IgD-negative memory B cell (primary cell): ENCODE results near the gene SIPA1L3. TPM values are rescaled to one million over a fixed set of nuclear protein-coding genes. Genes with fewer than 3 reads are reported as not detected.
"Not testable (repeated sequence)": the region's sequence is repeated elsewhere in the genome, so short reads cannot be mapped to it uniquely, and the experiment has no call there.

Experiments
- H3K27ac Mint-ChIP-seq, 3 donors: one replicate each; pipeline ENCODE4 v1.8.0; 2020 to 2022; ENCODE audit warnings: mild to moderate bottlenecking in 3 of 3, mixed read lengths in 3 of 3, moderate library complexity in 1 of 3
- H3K27me3 Mint-ChIP-seq: one replicate; pipeline ENCODE4 v1.8.0; 2021; ENCODE audit warnings: mixed read lengths
- H3K36me3 Mint-ChIP-seq: one replicate; pipeline ENCODE4 v1.8.0; 2020; ENCODE audit warnings: mild to moderate bottlenecking, mixed read lengths
- H3K4me1 Mint-ChIP-seq, 3 donors: one replicate each; pipeline ENCODE4 v1.8.0; 2020 to 2022; ENCODE audit warnings: mixed read lengths in 3 of 3, mild to moderate bottlenecking in 1 of 3
- H3K4me3 Mint-ChIP-seq, 4 donors: one replicate each; pipeline ENCODE4 v1.8.0; 2020 to 2022; ENCODE audit warnings: mild to moderate bottlenecking in 4 of 4, mixed read lengths in 4 of 4, moderate library complexity in 3 of 4
- H3K9me3 Mint-ChIP-seq, 3 donors: one replicate each; pipeline ENCODE4 v1.8.0; 2020 to 2021; ENCODE audit warnings: mixed read lengths in 3 of 3, mild to moderate bottlenecking in 1 of 3
- polyA plus RNA-seq: library from polyadenylated mRNA; unstranded; fragments of 300-500 nt; fragmentation: Illumina TruSeq; gene quantifications from one replicate; pipeline ENCODE4 v1.2.3, GENCODE V29; 2021

The SIPA1L3 gene
- polyA plus RNA-seq, 1 donor from 2014 or later = 13.6 TPM

DNA sequence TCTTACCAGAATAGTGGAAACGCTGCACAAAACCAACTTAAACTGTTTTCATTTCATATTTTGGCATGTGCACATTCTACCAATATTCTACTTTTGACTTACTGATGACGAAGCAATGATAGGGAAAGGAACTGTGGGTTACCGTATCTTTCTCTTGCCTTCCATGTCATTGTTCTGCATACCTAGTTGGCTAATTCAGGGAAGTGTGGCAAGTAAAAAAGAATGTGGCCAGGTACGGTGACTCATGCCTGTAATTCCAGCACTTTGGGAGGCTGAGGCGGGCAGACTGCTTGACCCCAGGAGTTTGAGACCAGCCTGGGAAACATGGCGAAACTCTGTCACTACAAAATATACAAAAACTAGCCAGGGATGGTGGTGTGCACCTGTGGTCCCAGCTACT lies 108.2 kb downstream of the SIPA1L3 start:
- Mint-ChIP-seq H3K27me3 (no peaks in the 10 kb centered on the region), H3K9me3 (no peaks in the 10 kb centered on the region), H3K4me3 (no peak overlapping the region), H3K4me1 (peaks cover 12 to 28% (median 19%) of the 10 kb centered on the region in 3 donors), H3K27ac (peak overlapping the region in 1 of 3 donors; percentile 67), H3K36me3 (peaks cover 8% of the 10 kb centered on the region)

GRCh38 chr19:38015761-38016160 lies 108.8 kb downstream of the SIPA1L3 start:
- peak overlapping the region; percentile 25 to 80 (median 54) for H3K27ac Mint-ChIP-seq

GRCh38 chr19:38017401-38018151 lies 110.6 kb downstream of the SIPA1L3 start:
- Mint-ChIP-seq H3K4me3 (no peak overlapping the region), H3K4me1 (peaks cover 12 to 28% (median 25%) of the 10 kb centered on the region in 3 donors), H3K27me3 (no peaks in the 10 kb centered on the region), H3K9me3 (no peaks in the 10 kb centered on the region), H3K36me3 (peaks cover 2% of the 10 kb centered on the region), H3K27ac (peak overlapping the region in 1 of 3 donors; percentile 51)

More at GRCh38 chr19:38015761-38016160, 108.8 kb downstream of the SIPA1L3 start:
- H3K36me3 Mint-ChIP-seq = peaks cover 8% of the 10 kb centered on the region
- H3K4me1 Mint-ChIP-seq = peaks cover 13 to 28% (median 19%) of the 10 kb centered on the region in 3 donors
- no peaks in the 10 kb centered on the region for H3K9me3 Mint-ChIP-seq
- no peak overlapping the region for H3K4me3 Mint-ChIP-seq
- no peaks in the 10 kb centered on the region for H3K27me3 Mint-ChIP-seq

DNA sequence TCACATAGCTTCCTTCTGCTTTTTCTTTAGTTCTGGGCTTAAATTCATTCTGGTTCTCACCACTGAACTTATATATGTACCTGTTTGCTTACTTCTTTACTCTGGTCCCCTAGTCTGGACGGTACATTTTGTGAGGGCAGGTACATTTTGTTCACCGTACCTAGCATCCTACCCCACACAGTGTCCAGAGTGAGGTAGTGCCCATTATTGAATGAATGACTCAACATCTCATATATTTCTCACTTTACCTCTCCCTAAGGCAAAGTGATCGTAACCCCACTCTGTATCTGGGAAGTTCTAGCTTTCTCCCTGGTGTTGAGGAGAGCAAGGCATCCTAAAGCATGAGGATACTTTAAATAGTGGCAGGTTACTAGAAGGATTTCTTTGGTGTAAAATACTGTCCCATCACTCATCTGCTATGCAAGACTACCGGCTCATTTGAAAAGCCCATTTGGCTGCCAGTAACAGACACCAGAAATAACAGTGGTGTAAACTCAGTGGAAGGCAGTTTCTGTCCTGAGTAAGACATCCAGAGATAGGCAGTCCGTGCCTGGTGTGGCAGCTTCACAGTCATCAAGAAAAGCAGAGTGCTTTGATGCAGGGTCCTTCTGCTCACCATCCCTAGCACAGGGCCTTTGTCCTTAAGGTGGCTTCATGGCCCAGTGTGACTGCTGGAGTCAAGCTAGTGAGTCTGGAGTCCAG lies 111.8 kb downstream of the SIPA1L3 start:
- peaks cover 15 to 37% (median 28%) of the 10 kb centered on the region in 3 donors for H3K4me1 Mint-ChIP-seq
- no peaks in the 10 kb centered on the region for H3K27me3 Mint-ChIP-seq
- peak overlapping the region in 2 of 3 donors; percentile 25 to 87 for H3K27ac Mint-ChIP-seq
- no peaks in the 10 kb centered on the region for H3K9me3 Mint-ChIP-seq
- H3K36me3 Mint-ChIP-seq = peaks cover 2% of the 10 kb centered on the region
- H3K4me3 Mint-ChIP-seq = no peak overlapping the region

DNA sequence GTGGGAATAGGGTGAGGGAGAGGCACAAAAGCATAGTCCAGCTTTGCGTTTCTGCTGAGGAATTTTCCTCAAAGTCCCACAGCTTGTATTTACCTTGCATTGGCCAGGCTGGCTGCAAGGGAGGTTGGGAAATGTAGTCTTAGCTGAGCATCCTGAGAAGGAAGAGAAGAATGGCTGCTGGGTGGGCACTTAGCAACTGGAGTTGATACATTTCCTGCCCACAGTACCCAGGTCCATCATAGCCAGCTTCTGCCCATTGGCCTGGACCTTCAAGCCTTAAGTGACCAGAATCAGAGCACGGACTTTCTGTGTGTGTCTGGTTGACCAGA lies 112.4 kb downstream of the SIPA1L3 start:
- no peaks in the 10 kb centered on the region for H3K9me3 Mint-ChIP-seq
- H3K4me1 Mint-ChIP-seq = peaks cover 18 to 34% (median 33%) of the 10 kb centered on the region in 3 donors
- H3K4me3 Mint-ChIP-seq = no peak overlapping the region
- peaks cover 4% of the 10 kb centered on the region for H3K36me3 Mint-ChIP-seq
- H3K27ac Mint-ChIP-seq = peak overlapping the region in 1 of 3 donors; percentile 87
- H3K27me3 Mint-ChIP-seq = no peaks in the 10 kb centered on the region

DNA sequence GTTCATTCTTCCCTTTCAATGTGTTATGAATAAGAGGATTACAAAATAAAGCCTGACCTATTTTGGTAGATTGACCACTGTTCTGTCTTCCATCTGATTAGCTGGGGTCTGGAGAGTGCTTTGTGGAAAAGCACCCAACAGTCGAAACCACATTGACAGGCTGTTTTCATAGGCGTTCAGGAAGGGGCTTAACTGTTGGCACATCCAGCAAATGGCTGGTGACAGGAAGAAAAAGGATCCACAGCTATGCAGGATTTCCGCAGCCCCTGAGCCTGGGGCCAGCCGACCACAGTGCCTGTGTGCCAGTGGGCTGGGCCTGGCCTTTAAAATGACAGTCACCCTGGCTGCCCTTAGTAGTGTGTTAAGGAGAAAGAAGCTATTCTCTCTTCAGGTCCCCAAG lies 113.3 kb downstream of the SIPA1L3 start:
- Mint-ChIP-seq H3K36me3 (peaks cover 6% of the 10 kb centered on the region), H3K9me3 (no peaks in the 10 kb centered on the region), H3K27me3 (no peaks in the 10 kb centered on the region), H3K4me1 (peaks cover 24 to 39% (median 33%) of the 10 kb centered on the region in 3 donors), H3K27ac (peak overlapping the region in 1 of 3 donors; percentile 73), H3K4me3 (no peak overlapping the region)

DNA sequence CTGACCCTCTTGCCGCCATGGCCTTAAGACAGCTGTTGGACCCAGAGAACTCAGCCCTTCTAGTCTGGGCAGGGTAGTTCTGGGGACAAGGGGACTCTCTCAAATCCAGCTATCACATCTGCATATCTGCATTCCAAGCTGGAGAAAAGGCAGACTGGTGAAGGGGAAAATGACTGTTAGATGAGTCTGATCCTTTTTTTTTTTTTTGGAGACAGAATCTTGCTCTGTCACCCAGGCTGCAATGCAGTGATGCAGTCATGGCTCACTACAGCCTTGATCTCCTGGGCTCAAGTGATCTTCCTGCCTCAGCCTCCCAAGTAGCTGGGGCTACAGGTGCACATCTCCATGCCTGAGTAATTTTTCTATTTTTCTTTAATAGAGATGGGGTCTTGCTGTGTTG lies 114.3 kb downstream of the SIPA1L3 start:
- no peaks in the 10 kb centered on the region for H3K27me3 Mint-ChIP-seq
- peaks cover 6% of the 10 kb centered on the region for H3K36me3 Mint-ChIP-seq
- H3K27ac Mint-ChIP-seq = no peak overlapping the region
- no peaks in the 10 kb centered on the region for H3K9me3 Mint-ChIP-seq
- peaks cover 26 to 39% (median 33%) of the 10 kb centered on the region in 3 donors for H3K4me1 Mint-ChIP-seq
- H3K4me3 Mint-ChIP-seq = no peak overlapping the region

- peak overlapping the region in 2 of 3 donors; percentile 52 to 83 for H3K27ac Mint-ChIP-seq
- peaks cover 6% of the 10 kb centered on the region for H3K36me3 Mint-ChIP-seq
- H3K4me1 Mint-ChIP-seq = peaks cover 30 to 45% (median 35%) of the 10 kb centered on the region in 3 donors
- H3K27me3 Mint-ChIP-seq = no peaks in the 10 kb centered on the region
- no peaks in the 10 kb centered on the region for H3K9me3 Mint-ChIP-seq
- peak overlapping the region in 1 of 4 donors; percentile 52 for H3K4me3 Mint-ChIP-seq
These were observed 116.0 kb downstream of the SIPA1L3 start for GRCh38 chr19:38022791-38023670.

GRCh38 chr19:38023671-38024541 lies 116.9 kb downstream of the SIPA1L3 start:
- Mint-ChIP-seq H3K4me1 (peaks cover 32 to 42% (median 35%) of the 10 kb centered on the region in 3 donors), H3K9me3 (no peaks in the 10 kb centered on the region), H3K4me3 (peak overlapping the region in 1 of 4 donors; percentile 49), H3K36me3 (peaks cover 10% of the 10 kb centered on the region), H3K27ac (peak overlapping the region; percentile 52 to 83 (median 78)), H3K27me3 (no peaks in the 10 kb centered on the region)

DNA sequence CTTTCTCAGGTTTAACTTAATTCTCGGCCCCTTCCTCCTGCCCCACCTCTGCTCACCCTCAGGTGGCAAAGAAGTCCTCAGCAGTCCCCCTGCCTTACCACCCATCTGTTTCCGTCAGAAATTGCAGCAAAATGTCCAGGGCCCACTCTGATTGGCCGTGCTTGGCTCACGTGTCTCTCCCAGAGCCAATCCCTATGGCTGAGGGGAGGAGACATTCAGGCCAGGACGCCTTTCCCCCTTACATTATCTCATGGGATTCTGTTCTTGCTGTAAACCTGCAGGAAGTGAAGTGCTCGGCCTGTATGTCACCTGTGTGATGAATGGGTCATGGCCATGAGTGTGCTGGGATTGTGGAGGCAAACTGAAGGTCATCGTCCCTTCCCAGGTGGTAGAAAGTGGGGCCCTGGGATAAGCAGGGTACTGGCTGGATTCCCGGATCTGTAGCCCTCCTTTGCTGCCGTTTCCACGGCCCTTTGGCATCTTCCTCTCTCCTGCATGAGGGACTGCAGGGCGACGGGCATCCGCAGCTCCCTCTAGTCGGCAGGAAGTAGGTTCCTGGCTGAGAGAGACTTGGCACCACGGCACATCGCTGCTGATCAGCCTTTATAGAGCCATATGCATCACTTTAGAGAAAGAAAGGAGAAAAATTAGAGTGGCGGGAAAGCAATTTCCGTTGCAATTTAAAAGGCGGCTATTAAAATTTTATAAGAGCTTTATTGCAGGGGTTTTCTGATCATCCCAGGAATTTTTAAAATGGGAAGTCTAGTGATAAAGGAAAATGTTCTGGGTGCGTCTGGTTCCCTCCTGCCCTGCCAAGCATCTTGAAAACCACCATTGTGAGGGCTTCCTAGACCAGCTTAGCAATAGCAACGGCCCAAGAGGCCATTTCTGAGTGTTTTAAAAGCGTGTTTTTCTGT lies 118.2 kb downstream of the SIPA1L3 start:
- H3K9me3 Mint-ChIP-seq = no peaks in the 10 kb centered on the region
- no peak overlapping the region for H3K4me3 Mint-ChIP-seq
- H3K27me3 Mint-ChIP-seq = no peaks in the 10 kb centered on the region
- H3K4me1 Mint-ChIP-seq = peaks cover 32 to 42% (median 33%) of the 10 kb centered on the region in 3 donors
- H3K27ac Mint-ChIP-seq = peak overlapping the region; percentile 45 to 89 (median 84)
- H3K36me3 Mint-ChIP-seq = peaks cover 10% of the 10 kb centered on the region

DNA sequence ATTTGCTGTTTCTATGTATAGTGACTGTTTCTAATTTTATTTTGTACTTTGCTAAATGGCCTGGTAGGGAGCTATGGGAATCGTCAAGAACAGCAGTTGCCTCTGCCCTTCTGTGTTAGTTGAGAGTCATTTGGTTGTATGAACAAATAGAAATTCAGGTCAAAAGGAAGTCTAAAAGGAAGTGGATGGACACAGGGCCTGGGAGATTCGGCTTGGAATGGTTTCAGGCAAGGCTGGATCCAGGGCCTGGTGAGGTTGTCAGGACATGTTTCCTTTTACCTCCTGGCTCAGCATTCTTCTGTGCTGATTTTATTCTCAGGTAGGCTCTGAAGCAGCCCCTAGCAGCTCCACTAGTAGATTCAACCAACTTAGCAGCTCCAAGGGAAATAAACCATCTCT lies 118.9 kb downstream of the SIPA1L3 start:
- Mint-ChIP-seq H3K27me3 (no peaks in the 10 kb centered on the region), H3K4me3 (no peak overlapping the region), H3K9me3 (peaks cover 0 to 2% (median under 1%) of the 10 kb centered on the region in 3 donors), H3K27ac (no peak overlapping the region), H3K4me1 (peaks cover 33 to 46% (median 33%) of the 10 kb centered on the region in 3 donors), H3K36me3 (peaks cover 13% of the 10 kb centered on the region)

GRCh38 chr19:38028913-38029510 lies 122.0 kb downstream of the SIPA1L3 start:
- peaks cover 0 to 6% (median 2%) of the 10 kb centered on the region in 3 donors for H3K9me3 Mint-ChIP-seq
- H3K4me3 Mint-ChIP-seq = no peak overlapping the region
- H3K4me1 Mint-ChIP-seq = peaks cover 37 to 46% (median 43%) of the 10 kb centered on the region in 3 donors
- H3K27me3 Mint-ChIP-seq = no peaks in the 10 kb centered on the region
- H3K36me3 Mint-ChIP-seq = peaks cover 16% of the 10 kb centered on the region
- H3K27ac Mint-ChIP-seq = peak overlapping the region in 1 of 3 donors; percentile 53

GRCh38 chr19:38030001-38030400 lies 123.0 kb downstream of the SIPA1L3 start:
- not testable (repeated sequence) for H3K4me3 Mint-ChIP-seq, H3K27ac Mint-ChIP-seq, H3K9me3 Mint-ChIP-seq, H3K27me3 Mint-ChIP-seq
- peaks cover 42 to 47% (median 46%) of the 10 kb centered on the region in 3 donors for H3K4me1 Mint-ChIP-seq
- peaks cover 11% of the 10 kb centered on the region for H3K36me3 Mint-ChIP-seq
